ENCODE results near the gene EMC9. TPM values are rescaled to one million over a fixed set of nuclear protein-coding genes. Genes with fewer than 3 reads are reported as not detected.

The EMC9 gene
- total RNA-seq, 1 donor from 2014 or later, result 18.5 TPM

DNA sequence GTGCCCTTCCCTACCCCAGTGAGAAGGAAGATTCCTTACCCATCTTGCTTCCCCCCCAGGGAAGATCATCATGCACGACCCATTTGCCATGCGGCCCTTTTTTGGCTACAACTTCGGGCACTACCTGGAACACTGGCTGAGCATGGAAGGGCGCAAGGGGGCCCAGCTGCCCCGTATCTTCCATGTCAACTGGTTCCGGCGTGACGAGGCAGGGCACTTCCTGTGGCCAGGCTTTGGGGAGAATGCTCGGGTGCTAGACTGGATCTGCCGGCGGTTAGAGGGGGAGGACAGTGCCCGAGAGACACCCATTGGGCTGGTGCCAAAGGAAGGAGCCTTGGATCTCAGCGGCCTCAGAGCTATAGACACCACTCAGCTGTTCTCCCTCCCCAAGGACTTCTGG lies 37.9 kb downstream of the EMC9 start:
- Histone ChIP-seq H3K4me3 (ENCODE audit: insufficient read depth, low read depth, low read length) (no peak overlapping the region), H3K9me3 (ENCODE audit: insufficient read depth, low read depth, low read length) (no peaks in the 10 kb centered on the region), H2AFZ (ENCODE audit: low read depth, low read length) (no peak overlapping the region), H3K36me3 (ENCODE audit: insufficient read depth, low read length) (no peaks in the 10 kb centered on the region), H3K4me1 (ENCODE audit: insufficient read depth, low read length) (no peaks in the 10 kb centered on the region), H3K4me2 (ENCODE audit: low read length) (no peak overlapping the region), H3K9ac (ENCODE audit: low read length) (no peak overlapping the region), H3K27me3 (ENCODE audit: insufficient read depth, low read length) (no peaks in the 10 kb centered on the region), H4K20me1 (ENCODE audit: insufficient read depth, low read length) (no peaks in the 10 kb centered on the region), H3K27ac (ENCODE audit: low read depth, low read length) (no peak overlapping the region), H3K79me2 (ENCODE audit: insufficient read depth, low read length) (no peaks in the 10 kb centered on the region)
- Mint-ChIP-seq H3K27ac (ENCODE audit: unreplicated experiment) (peak overlapping the region; percentile 69), H3K36me3 (ENCODE audit: low read depth, unreplicated experiment) (peaks cover 45% of the 10 kb centered on the region), H3K4me3 (ENCODE audit: unreplicated experiment) (no peak overlapping the region), H3K9me3 (ENCODE audit: unreplicated experiment) (no peaks in the 10 kb centered on the region), H3K4me1 (ENCODE audit: low read depth, unreplicated experiment) (peaks cover 2% of the 10 kb centered on the region), H3K27me3 (ENCODE audit: low read depth, unreplicated experiment) (no peaks in the 10 kb centered on the region)
- FAIRE-seq (no peak), DNase-seq (ENCODE audit: low read depth) (no peak)
- no peak for TF ChIP-seq EZH2 (IDR thresholded peaks at IDR 0.05; ENCODE audit: insufficient read depth, low read length)
- TF ChIP-seq, protein P1, sequence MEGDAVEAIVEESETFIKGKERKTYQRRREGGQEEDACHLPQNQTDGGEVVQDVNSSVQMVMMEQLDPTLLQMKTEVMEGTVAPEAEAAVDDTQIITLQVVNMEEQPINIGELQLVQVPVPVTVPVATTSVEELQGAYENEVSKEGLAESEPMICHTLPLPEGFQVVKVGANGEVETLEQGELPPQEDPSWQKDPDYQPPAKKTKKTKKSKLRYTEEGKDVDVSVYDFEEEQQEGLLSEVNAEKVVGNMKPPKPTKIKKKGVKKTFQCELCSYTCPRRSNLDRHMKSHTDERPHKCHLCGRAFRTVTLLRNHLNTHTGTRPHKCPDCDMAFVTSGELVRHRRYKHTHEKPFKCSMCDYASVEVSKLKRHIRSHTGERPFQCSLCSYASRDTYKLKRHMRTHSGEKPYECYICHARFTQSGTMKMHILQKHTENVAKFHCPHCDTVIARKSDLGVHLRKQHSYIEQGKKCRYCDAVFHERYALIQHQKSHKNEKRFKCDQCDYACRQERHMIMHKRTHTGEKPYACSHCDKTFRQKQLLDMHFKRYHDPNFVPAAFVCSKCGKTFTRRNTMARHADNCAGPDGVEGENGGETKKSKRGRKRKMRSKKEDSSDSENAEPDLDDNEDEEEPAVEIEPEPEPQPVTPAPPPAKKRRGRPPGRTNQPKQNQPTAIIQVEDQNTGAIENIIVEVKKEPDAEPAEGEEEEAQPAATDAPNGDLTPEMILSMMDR (IDR thresholded peaks at IDR 0.05; ENCODE audit: insufficient read depth, low read depth, low read length), result no peak

DNA sequence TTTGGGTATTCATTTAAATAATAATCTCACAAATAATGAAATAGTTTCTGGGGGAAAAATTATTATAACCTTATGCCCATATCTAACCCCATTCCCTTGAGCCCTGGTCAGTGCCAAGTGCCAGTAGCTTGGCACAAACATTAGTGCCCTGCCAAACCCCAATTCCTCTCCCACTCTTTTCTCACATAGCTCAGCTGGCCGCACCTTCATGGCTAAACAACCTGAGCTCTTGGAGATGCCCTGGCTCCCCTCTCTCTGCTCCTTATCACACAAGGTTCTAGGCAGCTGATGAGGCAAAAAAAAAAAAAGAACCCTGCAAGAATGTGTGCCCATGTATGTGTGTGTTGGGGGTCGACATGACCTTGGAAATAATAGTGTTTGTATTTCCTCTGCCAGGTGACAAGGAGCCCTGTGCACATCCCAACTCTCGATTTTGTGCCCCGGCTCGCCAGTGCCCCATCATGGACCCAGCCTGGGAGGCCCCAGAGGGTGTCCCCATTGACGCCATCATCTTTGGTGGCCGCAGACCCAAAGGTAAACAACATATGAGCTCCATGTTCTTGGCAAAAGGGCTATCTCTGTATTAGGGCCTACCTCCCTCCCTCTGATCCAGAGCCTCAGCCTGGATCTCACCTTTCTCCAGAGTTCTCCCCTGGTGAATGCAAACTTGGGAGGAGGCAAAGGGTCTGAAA lies 38.9 kb downstream of the EMC9 start:
- Histone ChIP-seq H3K36me3 (ENCODE audit: insufficient read depth, low read length) (no peaks in the 10 kb centered on the region), H3K4me3 (ENCODE audit: insufficient read depth, low read depth, low read length) (no peak overlapping the region), H3K4me2 (ENCODE audit: low read length) (no peak overlapping the region), H3K4me1 (ENCODE audit: insufficient read depth, low read length) (no peaks in the 10 kb centered on the region), H3K79me2 (ENCODE audit: insufficient read depth, low read length) (no peaks in the 10 kb centered on the region), H3K9ac (ENCODE audit: low read length) (no peak overlapping the region), H2AFZ (ENCODE audit: low read depth, low read length) (no peak overlapping the region), H3K27me3 (ENCODE audit: insufficient read depth, low read length) (no peaks in the 10 kb centered on the region), H3K27ac (ENCODE audit: low read depth, low read length) (no peak overlapping the region), H4K20me1 (ENCODE audit: insufficient read depth, low read length) (no peaks in the 10 kb centered on the region), H3K9me3 (ENCODE audit: insufficient read depth, low read depth, low read length) (no peaks in the 10 kb centered on the region)
- Mint-ChIP-seq H3K27ac (ENCODE audit: unreplicated experiment) (no peak overlapping the region), H3K27me3 (ENCODE audit: low read depth, unreplicated experiment) (no peaks in the 10 kb centered on the region), H3K36me3 (ENCODE audit: low read depth, unreplicated experiment) (peaks cover 45% of the 10 kb centered on the region), H3K4me3 (ENCODE audit: unreplicated experiment) (no peak overlapping the region), H3K4me1 (ENCODE audit: low read depth, unreplicated experiment) (peaks cover 2% of the 10 kb centered on the region), H3K9me3 (ENCODE audit: unreplicated experiment) (no peaks in the 10 kb centered on the region)
- TF ChIP-seq, protein P1 (IDR thresholded peaks at IDR 0.05; ENCODE audit: insufficient read depth, low read depth, low read length), result no peak
- no peak for TF ChIP-seq EZH2 (IDR thresholded peaks at IDR 0.05; ENCODE audit: insufficient read depth, low read length)
- FAIRE-seq (no peak), DNase-seq (ENCODE audit: low read depth) (no peak)

DNA sequence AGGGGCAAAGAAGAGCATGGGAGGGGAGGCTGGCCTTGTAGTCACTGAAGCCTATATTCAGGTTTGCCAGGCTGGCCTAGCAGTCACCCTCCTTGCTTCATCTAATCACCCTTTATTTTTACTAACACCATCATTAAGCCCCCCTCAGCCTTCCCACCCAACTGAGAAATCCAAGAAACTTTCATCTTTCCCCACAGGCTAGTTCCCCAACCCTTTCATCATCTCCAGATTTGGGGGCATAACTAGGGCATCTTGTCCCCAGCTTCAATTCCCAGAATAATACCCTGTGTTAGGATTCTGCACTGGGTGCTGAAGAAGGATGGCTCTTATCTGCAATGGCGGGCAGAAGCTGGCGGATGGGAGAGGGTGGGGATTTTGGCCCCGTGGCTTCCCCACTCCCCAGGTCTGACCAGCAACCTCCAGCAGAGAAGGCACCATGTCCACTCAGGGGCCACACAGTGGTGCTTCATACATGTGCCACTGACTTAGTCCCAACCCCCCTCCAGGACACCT lies 40.4 kb downstream of the EMC9 start:
- Mint-ChIP-seq H3K9me3 (ENCODE audit: unreplicated experiment) (no peaks in the 10 kb centered on the region), H3K27ac (ENCODE audit: unreplicated experiment) (no peak overlapping the region), H3K36me3 (ENCODE audit: low read depth, unreplicated experiment) (peaks cover 47% of the 10 kb centered on the region), H3K27me3 (ENCODE audit: low read depth, unreplicated experiment) (no peaks in the 10 kb centered on the region), H3K4me1 (ENCODE audit: low read depth, unreplicated experiment) (no peaks in the 10 kb centered on the region), H3K4me3 (ENCODE audit: unreplicated experiment) (no peak overlapping the region)
- Histone ChIP-seq H2AFZ (ENCODE audit: low read depth, low read length) (no peak overlapping the region), H3K27ac (ENCODE audit: low read depth, low read length) (no peak overlapping the region), H3K36me3 (ENCODE audit: insufficient read depth, low read length) (no peaks in the 10 kb centered on the region), H3K79me2 (ENCODE audit: insufficient read depth, low read length) (no peaks in the 10 kb centered on the region), H3K4me3 (ENCODE audit: insufficient read depth, low read depth, low read length) (no peak overlapping the region), H4K20me1 (ENCODE audit: insufficient read depth, low read length) (no peaks in the 10 kb centered on the region), H3K27me3 (ENCODE audit: insufficient read depth, low read length) (no peaks in the 10 kb centered on the region), H3K4me2 (ENCODE audit: low read length) (no peak overlapping the region), H3K4me1 (ENCODE audit: insufficient read depth, low read length) (no peaks in the 10 kb centered on the region), H3K9ac (ENCODE audit: low read length) (no peak overlapping the region), H3K9me3 (ENCODE audit: insufficient read depth, low read depth, low read length) (no peaks in the 10 kb centered on the region)
- DNase-seq (ENCODE audit: low read depth), result no peak
- TF ChIP-seq, protein P1 (IDR thresholded peaks at IDR 0.05; ENCODE audit: insufficient read depth, low read depth, low read length), result no peak
- no peak for TF ChIP-seq EZH2 (IDR thresholded peaks at IDR 0.05; ENCODE audit: insufficient read depth, low read length)
- FAIRE-seq, result no peak
